Measurements from ENCODE around the gene TMCO6.

TMCO6 gene

DNA sequence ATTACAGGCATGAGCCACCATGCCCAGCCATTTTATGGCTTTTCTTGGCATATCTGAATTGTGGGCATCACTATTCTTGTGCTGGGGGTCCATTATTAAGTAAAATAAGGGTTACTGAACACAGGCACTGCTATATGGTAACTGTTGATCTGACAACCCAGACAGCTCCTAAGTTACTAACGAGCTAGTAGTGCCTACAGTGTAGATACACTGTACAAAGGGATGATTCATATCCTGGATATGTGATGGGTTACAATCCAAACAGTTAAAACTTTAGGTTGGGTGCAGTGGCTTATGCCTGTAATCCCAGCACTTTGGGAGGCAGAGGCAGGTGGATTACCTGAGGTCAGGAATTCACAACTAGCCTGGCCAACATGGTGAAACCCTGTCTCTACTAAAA lies 10.5 kb upstream of the TMCO6 start:
- Histone ChIP-seq H3K4me3 (ENCODE audit: severe bottlenecking) (no peak overlapping the region), H3K9me3 (ENCODE audit: severe bottlenecking) (peaks cover 20% of the 10 kb centered on the region), H3K4me1 (ENCODE audit: insufficient read depth, poor library complexity, severe bottlenecking) (no peaks in the 10 kb centered on the region), H3K36me3 (ENCODE audit: low read depth) (no peaks in the 10 kb centered on the region), H3K27ac (ENCODE audit: poor library complexity, severe bottlenecking) (no peak overlapping the region), H3K27me3 (ENCODE audit: insufficient read depth, poor library complexity, severe bottlenecking) (no peaks in the 10 kb centered on the region)
- TF ChIP-seq CTCF (IDR thresholded peaks at IDR 0.05; ENCODE audit: poor library complexity, severe bottlenecking), result no peak
- ATAC-seq (ENCODE audit: low read depth) (no peak), DNase-seq (ENCODE audit: low spot score) (no peak)

DNA sequence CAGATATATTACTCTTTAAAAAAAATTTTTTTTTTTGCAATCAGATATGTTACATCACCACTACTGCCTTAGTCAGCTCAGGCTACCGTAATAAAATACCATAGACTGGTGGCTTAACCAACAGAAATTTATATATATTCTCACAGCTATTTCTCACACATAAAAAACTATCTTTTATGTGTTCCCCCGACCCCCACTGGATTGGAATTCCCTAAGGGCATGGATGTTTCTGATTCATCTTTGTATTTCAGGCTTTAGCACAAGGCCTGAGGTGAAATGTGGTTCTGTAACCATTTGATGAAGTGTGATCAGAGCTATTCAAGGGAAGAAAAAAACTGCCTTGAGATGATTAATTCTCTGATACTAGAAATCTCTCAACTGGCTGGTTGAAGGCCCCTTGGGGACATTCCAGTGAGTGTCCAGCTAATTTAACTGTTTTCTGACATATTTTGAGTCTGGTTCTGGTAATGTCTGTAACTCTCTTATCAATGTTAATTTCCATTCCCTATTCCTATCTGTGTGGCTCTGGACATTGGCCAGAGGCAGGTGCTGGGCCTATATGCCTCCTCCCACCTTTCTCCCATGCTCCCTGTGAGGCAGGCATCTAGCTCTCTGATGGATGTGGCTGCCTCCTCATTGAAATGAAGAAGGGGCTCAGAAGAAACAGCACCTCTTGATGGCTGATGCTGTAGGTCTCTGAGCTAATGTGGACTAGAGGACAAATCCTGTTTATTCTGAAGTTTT lies 8.8 kb upstream of the TMCO6 start:
- DNase-seq (ENCODE audit: low spot score), result no peak
- no peaks in the 10 kb centered on the region for H3K27me3 ChIP-seq (ENCODE audit: insufficient read depth, poor library complexity, severe bottlenecking)
- no peak for TF ChIP-seq CTCF (IDR thresholded peaks at IDR 0.05; ENCODE audit: poor library complexity, severe bottlenecking)
- peaks cover 20% of the 10 kb centered on the region for H3K9me3 ChIP-seq (ENCODE audit: severe bottlenecking)
- H3K4me3 ChIP-seq (ENCODE audit: severe bottlenecking), result no peak overlapping the region
- peak; percentile 39; the same call in 2 of the 3 replicates for ATAC-seq (ENCODE audit: low read depth)
- no peaks in the 10 kb centered on the region for H3K36me3 ChIP-seq (ENCODE audit: low read depth)
- H3K27ac ChIP-seq (ENCODE audit: poor library complexity, severe bottlenecking), result no peak overlapping the region
- H3K4me1 ChIP-seq (ENCODE audit: insufficient read depth, poor library complexity, severe bottlenecking), result no peaks in the 10 kb centered on the region

DNA sequence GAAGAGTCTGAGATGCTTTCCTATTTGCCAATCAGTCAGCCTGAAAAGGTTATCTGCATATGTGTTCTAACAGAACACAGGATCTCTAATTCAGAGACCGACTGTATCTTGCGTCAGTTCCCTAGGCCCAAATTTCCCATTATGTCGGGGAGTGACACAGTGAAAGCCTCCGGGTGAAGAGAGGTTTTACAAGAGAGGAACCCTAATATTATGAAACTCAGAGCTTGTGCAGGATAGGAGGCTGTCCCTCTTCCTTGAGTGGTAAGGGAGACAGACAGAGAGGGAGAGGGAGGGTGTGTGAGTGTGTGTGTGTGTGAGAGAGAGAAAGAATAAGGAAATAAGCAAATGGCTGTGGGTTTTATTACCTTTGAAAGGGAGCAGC lies 8.2 kb upstream of the TMCO6 start:
- ATAC-seq (ENCODE audit: low read depth), result no peak
- no peak overlapping the region for H3K27ac ChIP-seq (ENCODE audit: poor library complexity, severe bottlenecking)
- peaks cover 20% of the 10 kb centered on the region for H3K9me3 ChIP-seq (ENCODE audit: severe bottlenecking)
- no peaks in the 10 kb centered on the region for H3K4me1 ChIP-seq (ENCODE audit: insufficient read depth, poor library complexity, severe bottlenecking)
- no peaks in the 10 kb centered on the region for H3K27me3 ChIP-seq (ENCODE audit: insufficient read depth, poor library complexity, severe bottlenecking)
- no peak for TF ChIP-seq CTCF (IDR thresholded peaks at IDR 0.05; ENCODE audit: poor library complexity, severe bottlenecking)
- no peaks in the 10 kb centered on the region for H3K36me3 ChIP-seq (ENCODE audit: low read depth)
- DNase-seq (ENCODE audit: low spot score), result no peak
- H3K4me3 ChIP-seq (ENCODE audit: severe bottlenecking), result no peak overlapping the region

GRCh38 chr5:140631831-140632365 lies 7.4 kb upstream of the TMCO6 start:
- H3K4me3 ChIP-seq (ENCODE audit: severe bottlenecking), result no peak overlapping the region
- no peak for TF ChIP-seq CTCF (IDR thresholded peaks at IDR 0.05; ENCODE audit: poor library complexity, severe bottlenecking)
- no peaks in the 10 kb centered on the region for H3K4me1 ChIP-seq (ENCODE audit: insufficient read depth, poor library complexity, severe bottlenecking)
- no peak overlapping the region for H3K27ac ChIP-seq (ENCODE audit: poor library complexity, severe bottlenecking)
- no peaks in the 10 kb centered on the region for H3K27me3 ChIP-seq (ENCODE audit: insufficient read depth, poor library complexity, severe bottlenecking)
- no peaks in the 10 kb centered on the region for H3K36me3 ChIP-seq (ENCODE audit: low read depth)
- ATAC-seq (ENCODE audit: low read depth) (no peak), DNase-seq (ENCODE audit: low spot score) (no peak)
- peaks cover 16% of the 10 kb centered on the region for H3K9me3 ChIP-seq (ENCODE audit: severe bottlenecking)

Data from RWPE2 (cell line).